ENCODE results near the gene AOAH.

GRCh38 chr7:36763132-36763816, 39.0 kb upstream of the AOAH start:
- TF ChIP-seq REST (IDR thresholded peaks at IDR 0.05; ENCODE audit: insufficient replicate concordance, low read depth) (no peak), CTCF (IDR thresholded peaks at IDR 0.05; ENCODE audit: insufficient read depth, low read length) (no peak), SPI1 (IDR thresholded peaks at IDR 0.05; ENCODE audit: borderline replicate concordance, low read depth) (no peak), GABPA (IDR thresholded peaks at IDR 0.05; ENCODE audit: low read depth) (no peak)
